Measurements from ENCODE around the gene ETV1.

ETV1 gene

DNA sequence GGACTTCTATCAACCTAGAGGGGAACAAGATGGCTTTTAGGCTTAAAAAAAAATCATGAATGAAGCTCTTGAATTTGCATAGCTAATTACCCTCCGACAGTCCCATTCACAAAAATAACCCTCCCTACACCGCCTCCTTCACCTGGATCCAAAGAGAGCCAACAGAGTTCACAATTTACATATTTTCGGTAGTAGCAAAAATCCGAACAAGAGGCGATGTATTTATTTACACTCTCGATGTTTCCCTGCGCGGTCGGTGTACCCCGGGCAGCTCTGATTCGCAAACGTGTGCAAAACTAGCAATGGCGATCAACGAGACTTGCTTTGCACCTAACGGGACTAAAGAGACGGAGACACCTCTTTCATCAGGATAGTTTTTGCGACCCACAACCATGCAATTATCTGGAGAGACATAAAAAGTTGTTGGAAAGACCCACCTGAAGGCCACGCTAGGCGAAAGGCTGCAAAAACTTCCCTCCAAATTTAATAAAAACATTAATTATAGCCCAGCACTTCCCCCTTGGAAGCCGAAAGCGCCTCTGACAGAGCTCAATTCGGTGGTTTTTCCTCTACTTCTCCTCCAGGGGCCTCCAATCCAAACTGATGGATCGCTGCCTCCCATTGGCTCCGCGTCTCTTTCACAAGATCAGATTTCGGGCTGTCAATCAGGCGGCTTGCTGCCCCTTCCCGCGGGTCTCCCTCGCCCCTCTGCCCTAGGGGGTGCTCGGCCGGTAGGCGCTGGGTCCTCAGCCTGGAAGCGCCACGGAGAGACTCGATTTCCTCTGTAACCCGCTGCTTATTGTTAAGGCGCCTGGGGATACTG, at the start of gene ETV1:
ETV1 (minus strand) TSS at position 541 of the 823 bp plus-strand sequence. CDS start 614 bp downstream, outside the sequence.
- peak; percentile 71 for DNase-seq

DNA sequence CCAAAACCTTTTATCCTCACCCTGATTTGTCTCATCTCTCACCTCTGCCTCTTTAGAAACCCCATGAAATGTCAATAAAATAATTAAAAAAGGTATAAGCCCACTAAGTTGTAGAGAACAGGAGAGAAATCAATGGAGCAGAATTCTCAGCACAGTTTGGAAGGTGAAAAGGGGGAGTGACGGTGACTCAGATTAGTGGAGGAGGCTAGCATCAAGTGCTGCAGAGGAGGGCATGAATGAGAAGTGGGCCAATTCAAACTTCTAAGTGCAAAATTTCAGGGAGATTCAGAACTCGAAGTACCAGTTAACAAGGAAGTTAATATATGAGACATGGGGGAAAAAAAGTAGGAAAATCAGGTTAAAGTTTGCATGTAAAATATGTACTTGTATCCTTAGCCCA, 34.9 kb upstream of the ETV1 start:
- no peak for DNase-seq

GRCh38 chr7:14023838-14024237, 34.4 kb upstream of the ETV1 start:
- no peak for DNase-seq

GRCh38 chr7:14023342-14023741, 33.9 kb upstream of the ETV1 start:
- DNase-seq, result no peak

- DNase-seq, result no peak
Observed at GRCh38 chr7:14021069-14021468, 31.6 kb upstream of the ETV1 start.

- no peak for DNase-seq
Observed at GRCh38 chr7:14020339-14020900, 31.0 kb upstream of the ETV1 start.

GRCh38 chr7:14018751-14019150, 29.3 kb upstream of the ETV1 start:
- no peak for DNase-seq

DNA sequence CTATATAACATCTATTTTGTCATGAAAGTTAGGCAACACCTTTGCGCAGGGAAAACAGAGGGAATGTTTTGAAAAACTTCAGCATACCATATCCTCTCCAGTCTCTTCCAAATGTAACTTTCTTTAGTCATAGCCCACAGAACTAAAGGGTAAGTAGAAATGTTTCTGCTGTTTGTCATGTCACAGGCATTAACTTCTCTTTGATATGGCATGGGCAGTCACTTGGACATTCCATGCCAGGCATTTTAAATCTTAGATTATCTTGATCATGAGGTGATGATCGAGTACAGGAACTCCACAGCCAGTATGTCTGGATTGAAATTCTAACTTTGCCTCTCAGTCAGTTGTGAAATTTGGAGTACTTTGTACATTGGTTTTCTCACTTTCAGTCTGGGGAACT, 27.5 kb upstream of the ETV1 start:
- DNase-seq, result no peak

DNA sequence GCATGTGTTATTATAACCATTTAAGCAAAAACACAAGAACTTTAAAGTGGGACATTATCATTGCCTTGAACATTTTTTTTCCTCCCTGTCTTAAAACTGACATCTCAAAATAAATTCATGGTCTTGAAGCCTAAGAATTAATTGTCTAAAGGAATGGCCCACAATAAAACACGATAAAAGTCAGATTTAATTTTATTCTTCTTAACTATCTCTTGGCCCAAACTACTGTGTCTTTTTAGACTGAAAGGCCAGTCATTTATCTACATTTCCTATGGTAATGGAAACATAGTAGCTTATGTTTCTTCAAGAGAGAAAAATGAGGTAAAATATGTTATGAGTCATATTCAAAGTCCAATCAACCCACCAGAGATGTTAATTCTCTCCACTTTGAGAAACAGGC, 24.4 kb upstream of the ETV1 start:
- DNase-seq, result no peak

- no peak for DNase-seq
Observed at GRCh38 chr7:14009453-14010418, 20.3 kb upstream of the ETV1 start.

- no peak for DNase-seq
Observed at GRCh38 chr7:14001139-14001538, 11.7 kb upstream of the ETV1 start.

GRCh38 chr7:14000247-14000646, 10.8 kb upstream of the ETV1 start:
- DNase-seq, result no peak

DNA sequence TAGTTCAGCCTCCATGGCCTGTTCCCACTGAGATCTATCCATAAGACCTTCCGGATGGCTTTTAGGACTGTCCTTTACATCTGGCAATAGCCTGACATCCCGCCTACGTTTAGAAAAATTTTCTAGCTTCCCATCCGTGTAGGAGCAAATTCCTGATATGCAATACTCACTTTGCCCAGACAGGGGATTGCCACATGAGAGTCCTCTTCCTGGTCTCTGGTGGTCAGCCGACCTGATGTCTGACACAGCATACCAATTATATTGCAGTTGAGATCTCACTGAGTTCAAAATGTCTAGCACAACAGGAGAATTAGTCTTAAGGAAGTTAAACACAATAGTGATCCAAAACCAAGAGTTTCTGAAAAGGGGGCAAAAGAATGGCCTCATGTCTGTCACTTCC, 9.4 kb upstream of the ETV1 start:
- DNase-seq, result no peak

- no peak for DNase-seq
Observed at GRCh38 chr7:13992596-13992964, 3.1 kb upstream of the ETV1 start.

GRCh38 chr7:13991791-13992595, 2.5 kb upstream of the ETV1 start:
- DNase-seq, result no peak

DNA sequence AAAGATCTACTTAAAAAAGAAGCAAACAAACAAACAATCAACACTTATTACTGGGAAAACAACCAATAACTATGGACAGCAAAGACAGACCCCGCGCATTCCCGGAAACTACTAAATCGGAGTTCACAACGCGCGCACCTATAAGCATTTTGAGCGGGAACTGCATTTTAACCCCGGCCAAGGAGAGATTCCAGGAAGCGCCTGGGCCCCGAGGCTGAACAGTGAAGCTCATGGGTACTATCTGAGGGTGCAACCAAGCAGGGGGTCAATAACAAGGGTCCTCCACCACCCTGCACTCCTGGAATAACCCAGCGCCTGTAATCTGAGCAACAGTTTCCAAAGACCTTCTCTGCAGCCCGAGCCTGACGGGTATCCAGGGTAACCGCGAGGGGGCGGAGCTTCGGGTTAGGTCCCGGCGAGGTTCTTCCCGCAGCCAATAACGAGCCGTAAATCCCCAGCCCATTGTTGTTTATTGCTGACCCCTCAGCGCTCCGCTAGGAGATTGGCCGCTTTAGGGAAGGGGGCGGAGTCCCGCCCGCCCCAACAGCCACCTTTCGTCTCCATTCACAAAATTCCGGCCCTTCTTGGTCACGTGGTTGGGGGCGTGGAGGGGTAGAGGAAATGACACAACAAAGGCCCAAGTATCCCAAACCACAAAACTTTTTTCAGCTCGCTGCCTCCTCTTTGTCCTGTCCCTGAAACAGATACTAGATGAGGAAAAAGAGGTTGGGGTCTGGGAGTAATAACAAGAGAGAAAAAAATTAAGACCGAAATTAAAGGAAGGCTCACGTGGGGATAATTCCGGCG, 1.7 kb upstream of the ETV1 start:
- DNase-seq, result peak; percentile 96

DNA sequence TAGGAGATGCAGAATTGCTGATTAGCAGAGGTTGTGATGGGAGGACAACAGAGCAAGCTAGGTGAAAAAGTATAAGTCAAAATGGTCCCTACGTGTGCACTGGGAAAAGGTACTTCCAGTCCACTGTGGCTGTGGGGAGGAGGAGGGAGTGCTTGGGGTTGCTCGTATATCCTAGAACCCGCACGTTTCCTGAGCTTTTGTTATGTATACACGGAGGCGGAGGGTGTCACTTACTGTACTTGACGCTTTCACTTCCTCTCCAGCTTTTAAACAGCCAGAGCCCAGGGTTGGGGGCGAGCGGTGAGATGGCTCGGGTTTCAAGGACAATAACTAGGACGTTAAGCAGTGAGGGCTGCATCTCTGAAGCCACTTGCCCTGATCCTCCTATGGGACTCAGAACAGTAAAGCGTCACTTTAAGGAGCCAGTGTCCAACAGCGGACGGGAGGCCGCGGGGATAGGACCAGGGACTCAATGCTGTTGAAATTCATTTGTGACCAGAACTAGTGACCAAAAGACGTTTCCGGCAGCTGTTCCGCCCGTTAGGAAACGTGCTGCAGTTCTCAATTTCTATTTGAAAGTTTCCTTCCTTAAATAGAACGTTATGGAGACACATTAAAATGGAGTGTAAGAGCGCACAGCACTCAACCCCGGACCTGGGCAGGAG, 985 bp upstream of the ETV1 start:
- peak; percentile 85 for DNase-seq

- peak; percentile 63 for DNase-seq
Observed at GRCh38 chr7:13989949-13990305, 461 bp upstream of the ETV1 start.

DNA sequence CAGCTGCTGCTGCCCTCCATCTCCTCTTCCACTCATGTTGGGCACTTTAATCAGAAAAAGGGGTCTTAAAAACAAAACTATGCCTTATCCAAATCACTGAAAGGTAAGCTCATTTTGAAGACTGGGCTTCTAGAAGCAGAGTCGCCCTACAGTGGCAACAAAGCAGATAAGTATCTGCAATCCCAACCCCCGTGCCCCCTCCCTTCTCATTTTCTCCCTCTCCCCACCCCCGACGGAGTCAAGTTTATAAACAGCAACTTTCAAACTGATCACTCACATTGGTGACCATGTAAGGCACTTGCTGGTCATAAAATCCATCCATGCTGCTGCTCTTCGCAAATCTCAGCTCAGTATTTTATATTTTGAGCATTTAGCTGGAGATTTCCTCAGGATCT, 738 bp downstream of the ETV1 start:
- DNase-seq, result no peak

GRCh38 chr7:13988065-13988464, 1.4 kb downstream of the ETV1 start:
- DNase-seq, result no peak

DNA sequence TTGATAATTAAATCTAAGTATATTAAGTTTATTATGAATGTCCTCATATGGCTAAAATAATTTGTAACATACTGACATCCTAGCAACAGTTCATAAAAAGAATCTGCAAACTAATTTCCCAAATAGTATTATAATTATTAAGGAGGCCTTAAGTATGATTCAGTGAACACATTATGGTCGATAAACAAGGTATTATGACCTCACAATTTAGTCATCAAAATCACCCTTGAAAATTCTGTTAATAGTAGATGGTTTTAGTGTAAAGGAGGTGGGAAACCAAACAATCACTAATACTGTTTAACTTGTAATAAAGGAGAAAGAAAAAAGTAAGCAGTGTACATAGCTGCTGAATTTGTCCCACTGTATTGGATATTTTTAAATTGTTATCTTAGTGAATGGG, 2.1 kb downstream of the ETV1 start:
- no peak for DNase-seq
